Stimulated activated CD4-positive, alpha-beta T cell treated with anti-CD3 and anti-CD28 coated beads, Interleukin-2, amount 100 ng/mL, for 4 hours (primary cell): ENCODE data around the gene ACADL.
"Not testable (repeated sequence)": the region's sequence is repeated elsewhere in the genome, so short reads cannot be mapped to it uniquely, and the experiment has no call there.

Source experiments
- DNase-seq: peaks from one replicate; pipeline ENCODE4 v3.0.0-alpha.2; 2020; ENCODE audit warnings: low read depth

ACADL gene

DNA sequence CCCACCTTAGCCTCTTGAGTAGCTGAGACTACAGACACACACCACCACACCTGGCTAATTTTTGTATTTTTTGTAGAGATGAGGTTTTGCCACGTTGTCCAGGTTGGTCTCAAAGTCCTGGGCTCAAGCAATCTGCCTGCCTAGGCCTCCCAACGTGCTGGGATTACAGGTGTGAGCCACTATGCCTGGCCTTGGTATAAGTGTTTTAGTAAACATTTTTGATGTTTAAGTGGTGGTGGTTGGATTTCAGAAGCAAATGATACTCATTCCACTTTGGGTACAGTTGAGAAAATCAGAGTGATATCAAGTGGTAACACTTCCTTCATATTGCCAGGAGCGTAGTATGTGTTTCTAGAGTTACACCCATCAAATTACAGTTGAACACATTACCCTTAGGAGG is 25.4 kb downstream of the ACADL start:
- no peak for DNase-seq

DNA sequence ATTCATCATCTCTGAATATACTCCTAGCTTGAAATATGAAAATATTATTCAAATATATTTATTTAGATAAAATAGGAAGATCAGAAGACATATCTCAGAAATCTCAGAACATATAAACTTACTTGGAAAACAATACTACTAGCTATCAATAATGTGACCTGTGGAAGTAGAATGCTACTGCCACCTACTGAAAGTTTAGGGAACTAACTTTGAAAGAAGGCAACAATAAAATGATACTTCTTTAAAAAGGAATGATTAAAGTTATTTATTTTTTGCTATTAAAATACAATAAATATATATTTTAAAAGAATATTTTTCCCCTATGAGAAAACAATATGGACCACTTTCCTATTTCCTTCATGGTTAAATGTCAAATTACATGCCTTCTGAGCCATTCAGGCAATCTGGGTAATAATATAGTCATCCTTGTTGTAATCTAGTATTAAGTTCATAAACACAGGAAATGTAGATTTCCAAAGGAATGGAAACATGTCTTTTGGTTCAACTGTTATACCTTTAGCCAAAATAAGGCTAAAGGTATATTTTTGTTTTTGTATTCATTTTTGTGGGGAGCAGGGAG is 26.0 kb downstream of the ACADL start:
- no peak for DNase-seq

DNA sequence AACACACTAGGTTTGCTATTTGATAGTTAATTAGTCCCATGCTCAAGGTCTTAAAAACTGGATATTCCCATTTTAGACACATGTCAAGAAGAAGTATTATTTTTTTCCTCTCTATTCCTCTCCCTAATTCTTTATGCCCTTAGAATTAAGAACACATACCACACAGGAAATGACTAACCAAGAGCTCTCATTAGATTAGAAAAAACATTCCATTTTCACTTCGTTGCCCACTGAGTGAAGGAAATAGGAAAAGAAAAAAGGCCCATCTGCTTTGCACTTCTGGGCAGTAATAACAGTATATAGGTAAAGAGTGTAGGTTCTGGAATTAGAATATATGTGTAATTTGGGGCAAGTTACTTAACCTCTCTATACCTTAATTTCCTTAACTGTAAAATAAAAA is 26.9 kb downstream of the ACADL start:
- no peak for DNase-seq

DNA sequence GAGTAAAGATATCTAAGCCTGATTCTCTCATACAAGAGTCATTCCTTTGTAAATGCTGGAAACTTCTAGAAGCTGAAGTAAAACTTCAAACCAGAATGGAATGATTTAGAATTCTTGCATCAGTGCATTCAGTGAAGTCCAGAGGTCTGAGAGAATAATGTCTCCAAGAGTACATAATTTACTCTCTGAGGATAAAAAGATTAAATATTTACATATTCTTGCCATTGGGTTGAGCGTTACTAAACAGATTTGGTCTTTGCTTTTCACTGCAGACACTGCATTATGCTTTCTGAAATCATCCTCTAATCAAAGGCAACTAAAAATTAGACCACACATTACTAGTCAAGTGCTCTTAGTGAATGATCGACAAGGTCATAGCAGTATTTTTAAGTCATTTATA is 27.5 kb downstream of the ACADL start:
- no peak for DNase-seq

DNA sequence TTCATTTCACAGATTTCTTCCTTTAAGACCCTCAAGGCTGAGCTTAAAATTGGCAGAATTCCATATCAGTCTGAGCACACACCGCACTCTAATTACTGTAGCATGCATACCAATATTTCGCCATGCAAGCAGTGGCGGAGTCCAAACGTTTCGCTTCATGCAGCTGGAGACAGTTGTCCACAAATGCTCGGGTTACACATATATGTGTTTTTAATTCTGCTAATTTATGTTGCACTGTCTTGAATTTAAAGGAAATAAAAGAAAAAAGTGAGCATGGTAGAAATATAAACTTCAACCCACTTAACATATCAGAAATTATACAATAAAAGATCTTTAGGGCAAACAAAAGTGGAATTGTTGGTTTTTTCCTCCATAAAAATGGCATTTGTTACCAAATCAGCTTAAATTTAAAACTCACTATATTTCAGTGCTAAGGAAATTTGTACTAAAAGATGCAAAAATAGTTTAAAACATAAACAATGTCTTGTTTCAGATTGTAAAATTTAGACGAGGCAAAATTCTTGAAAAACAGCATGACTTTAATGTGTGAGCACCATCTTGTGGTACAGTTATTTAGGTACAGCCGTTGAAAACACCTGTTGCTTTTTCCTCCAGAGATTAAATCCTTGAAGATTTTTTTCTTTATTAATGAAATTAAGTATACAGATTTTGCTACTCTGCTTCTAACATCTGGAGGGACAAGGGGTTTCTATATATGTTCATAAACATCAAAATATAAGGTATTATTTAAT is 30.0 kb downstream of the ACADL start:
- no peak for DNase-seq

- no peak for DNase-seq
Observed at GRCh38 chr2:210190345-210190744, 34.9 kb downstream of the ACADL start.

DNA sequence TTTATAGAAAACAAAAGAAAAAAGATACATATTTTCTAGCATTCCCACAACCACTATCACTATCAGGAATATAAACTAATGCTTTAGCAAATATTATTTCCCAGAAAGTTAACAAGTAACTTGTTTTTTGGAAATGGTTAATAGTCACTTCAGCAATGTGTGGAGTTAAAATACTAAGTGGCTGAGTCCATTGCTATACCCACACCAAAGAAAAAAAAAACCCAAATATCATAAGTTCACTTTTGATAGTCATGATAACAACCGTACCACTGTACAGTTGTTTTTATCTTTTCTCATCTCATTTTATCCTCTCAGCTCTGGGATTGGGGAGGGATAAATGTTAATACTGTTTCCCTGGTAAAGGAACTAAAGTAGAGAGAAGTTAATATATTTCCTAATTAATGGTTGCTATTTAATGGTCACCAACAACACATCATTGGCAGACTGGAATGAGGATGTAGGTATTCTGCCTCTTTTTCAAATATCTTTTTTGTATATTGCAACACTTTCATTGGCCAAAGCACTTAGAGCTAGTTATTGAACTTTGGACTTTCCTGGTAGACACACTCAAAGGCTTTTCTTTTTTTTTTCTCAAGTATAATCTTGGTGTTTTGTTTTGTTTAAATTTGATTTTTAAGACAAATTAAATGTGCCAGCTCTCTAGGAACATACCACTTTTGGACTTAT is 35.7 kb downstream of the ACADL start:
- no peak for DNase-seq

DNA sequence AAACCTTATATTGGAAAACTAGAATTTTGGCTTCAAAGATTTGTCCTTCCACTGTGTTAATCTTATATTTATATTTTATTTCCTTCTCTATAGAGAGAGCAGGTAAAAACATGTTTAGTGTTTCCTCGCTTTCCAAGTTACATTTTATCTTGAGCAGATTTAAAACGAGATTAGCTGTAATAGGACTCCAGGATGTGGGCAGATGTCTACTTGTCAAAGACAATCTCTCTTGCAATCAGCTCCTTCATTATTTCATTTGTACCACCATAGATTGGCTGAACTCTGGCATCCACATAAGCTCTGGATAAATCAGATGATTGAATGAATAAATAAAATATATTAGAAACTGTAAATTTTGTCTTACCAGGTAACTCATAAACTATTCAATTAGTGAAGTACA is 36.5 kb downstream of the ACADL start:
- no peak for DNase-seq

DNA sequence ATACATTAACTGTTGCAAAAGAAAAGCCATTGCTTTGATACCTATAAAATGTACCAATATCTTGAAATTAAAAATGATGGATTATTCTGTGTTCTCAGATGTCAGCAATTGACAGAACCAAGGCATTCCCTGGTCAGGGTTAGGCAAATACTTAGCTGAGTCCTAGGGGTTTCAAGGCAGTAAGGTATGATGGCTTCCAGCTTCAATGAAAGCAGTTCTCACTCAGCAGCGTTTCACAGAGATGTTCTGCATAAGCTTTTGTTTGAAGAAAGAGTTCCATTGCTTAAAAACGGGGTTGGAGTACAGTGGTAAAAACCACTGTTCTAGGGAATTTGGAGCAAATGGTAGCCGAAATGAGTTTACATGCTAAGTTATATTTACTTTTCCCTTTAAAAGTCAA is 37.1 kb downstream of the ACADL start:
- DNase-seq, result no peak

DNA sequence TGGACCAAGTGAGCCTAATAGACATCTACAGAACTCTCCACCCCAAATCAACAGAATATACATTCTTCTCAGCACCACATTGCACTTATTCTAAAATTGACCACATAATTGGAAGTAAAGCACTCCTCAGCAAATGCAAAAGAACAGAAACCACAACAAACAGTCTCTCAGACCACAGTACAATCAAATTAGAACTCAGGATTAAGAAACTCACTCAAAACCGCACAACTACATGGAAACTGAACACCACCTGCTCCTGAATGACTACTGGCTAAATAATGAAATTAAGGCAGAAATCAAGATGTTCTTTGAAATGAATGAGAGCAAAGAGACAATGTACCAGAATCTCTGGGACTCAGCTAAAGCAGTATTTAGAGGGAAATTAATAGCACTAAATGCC is 41.3 kb downstream of the ACADL start:
- DNase-seq, result not testable (repeated sequence)

DNA sequence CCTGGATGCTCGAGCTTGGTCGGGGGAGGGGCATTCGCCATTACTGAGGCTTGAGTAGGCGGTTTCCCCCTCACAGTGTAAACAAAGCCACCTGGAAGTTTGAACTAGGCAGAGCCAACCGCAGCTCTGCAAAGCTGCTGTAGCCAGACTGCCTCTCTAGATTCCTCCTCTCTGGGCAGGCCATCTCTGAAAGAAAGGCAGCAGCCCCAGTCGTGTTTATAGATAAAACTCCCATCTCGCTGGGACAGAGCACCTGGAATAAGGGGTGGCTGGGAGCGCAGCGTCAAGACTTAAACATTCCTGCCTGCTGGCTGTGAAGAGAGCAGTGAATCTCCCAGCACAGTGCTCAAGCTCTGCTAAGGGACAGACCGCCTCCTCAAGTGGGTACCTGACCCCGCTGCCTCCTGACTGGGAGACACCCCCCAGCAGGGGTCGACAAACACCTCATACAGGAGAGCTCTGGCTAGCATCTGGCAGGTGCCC is 43.6 kb downstream of the ACADL start:
- not testable (repeated sequence) for DNase-seq

- DNase-seq, result not testable (repeated sequence)
Observed at GRCh38 chr2:210181033-210181605, 44.1 kb downstream of the ACADL start.

GRCh38 chr2:210180477-210180876 is 44.8 kb downstream of the ACADL start:
- no peak for DNase-seq

GRCh38 chr2:210179351-210179990 is 45.8 kb downstream of the ACADL start:
- no peak for DNase-seq

DNA sequence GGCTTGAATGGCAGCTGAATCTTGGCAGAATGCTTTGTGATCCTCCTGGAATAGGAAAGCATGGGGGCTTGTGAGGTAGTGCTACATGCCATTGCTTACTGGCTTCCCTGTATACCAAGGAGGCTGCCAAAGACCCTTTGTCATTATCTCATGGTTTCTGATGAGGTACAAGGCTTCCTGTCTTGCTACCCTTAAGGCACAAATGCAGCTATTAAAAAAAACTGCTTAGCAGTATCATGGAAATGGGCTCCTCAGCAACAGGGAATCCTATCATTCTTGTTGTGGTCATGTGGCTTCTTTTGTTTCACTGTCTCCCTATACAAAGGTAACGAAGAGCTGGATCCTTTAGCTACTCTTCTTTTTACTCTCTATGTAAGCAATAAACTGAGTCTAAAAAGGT is 47.5 kb downstream of the ACADL start:
- no peak for DNase-seq

DNA sequence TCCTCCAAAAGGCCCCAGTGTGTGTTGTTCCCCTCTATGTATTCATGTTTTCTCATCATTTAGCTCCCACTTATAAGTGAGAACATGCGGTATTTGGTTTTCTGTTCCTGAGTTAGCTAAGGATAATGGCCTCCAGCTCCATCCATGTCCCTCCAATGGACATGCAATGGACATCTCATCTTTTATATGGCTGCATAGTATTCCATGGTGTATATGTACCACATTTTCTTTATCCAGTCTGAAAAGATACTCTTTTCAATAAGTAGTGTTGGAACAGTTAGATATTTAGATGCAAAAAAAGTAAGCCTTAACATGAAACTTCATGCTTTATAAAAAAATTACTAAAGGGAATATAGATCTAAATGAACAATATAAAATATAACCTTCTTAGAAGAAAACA is 48.1 kb downstream of the ACADL start:
- not testable (repeated sequence) for DNase-seq

DNA sequence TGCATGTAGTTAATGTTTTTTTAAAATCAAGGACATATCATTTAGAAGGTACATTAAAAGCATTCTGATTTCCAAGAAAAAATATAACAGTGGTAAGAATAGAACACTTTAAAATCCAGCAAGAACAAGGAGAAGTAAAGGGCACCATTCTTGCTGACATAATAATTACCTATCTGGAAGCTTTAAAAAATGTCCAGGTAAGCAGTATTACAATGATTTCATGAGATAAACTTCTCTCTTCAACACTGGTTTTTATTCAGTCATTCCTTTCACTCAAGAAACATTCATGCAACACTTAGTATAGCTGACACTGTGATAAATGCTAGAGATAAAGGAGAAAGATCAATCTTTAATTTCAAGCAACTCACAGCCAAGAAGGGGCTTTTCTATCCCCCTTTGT is 51.2 kb downstream of the ACADL start:
- DNase-seq, result no peak

DNA sequence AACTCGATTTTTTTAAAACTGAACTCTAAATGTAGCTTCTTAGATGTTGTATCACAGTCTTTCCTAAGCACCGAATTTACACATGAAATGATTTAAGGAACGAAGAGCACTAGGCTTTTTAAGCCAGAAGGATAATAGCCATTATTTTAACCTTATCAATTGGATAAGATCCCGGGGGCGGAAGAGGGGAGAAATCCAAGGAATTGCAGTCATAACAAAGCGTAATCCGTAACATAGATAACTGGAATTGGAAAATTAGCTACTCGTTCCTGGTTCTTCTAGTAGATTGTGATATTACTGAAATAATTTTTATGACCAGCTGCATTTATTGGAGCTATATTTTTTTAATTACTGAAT is 53.0 kb downstream of the ACADL start:
- no peak for DNase-seq

DNA sequence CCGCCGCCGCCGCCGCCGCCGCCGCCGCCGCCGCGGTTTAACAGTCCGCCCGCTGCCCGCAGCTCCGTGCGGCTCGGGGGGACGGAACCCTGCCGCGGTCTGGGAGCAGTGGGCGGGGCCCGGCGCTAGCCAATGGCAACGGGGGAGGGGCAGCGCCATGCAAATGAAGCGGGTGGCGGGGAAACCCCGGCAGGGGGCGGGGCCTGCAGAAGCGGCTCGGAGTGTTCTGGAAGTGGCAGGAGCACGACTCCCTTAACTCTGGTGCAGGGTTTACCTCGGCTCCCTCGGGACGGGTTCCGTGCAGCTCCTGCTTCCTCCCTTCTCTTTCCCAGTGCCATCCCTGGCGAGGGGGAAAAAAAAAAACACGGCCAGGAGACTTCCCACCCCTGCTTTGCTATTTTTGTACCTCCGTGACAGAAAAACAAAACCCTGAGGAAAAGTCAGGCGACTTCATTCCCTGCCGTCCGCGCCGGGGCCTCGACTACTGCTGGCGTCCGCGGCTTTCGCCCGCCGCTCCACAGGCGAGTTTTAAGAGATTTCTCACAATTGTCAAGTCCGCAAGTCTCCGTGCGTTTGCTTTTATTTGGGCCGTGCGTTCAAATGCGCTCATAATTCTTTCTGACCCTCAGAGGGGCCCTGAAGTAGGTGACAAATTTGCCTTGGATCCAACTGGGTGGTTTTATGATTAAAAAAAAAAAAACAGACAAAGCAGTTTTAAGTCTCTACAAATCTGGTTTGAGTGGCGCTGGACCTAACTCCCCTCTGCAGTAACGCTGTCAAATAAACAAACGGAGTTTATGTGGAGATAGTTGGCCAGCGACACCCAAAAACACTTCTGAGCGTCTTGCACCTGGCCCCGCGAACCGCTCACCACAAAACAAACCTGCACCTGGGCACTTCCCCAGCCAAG is 53.7 kb downstream of the ACADL start, which contains the start of gene KANSL1L:
Gene KANSL1L, minus strand, starts transcription at position 101 of the 910 bp plus-strand sequence. CDS start 16,827 bp downstream, outside the sequence.
- DNase-seq, result peak; percentile 95

- DNase-seq, result peak; percentile 96
Observed at GRCh38 chr2:210170446-210171303, 54.6 kb downstream of the ACADL start.

- no peak for DNase-seq
Observed at GRCh38 chr2:210170196-210170445, 55.1 kb downstream of the ACADL start.
